OCI-LY3 (cell line): Measurements from ENCODE around the gene PTPRN2.

Source experiments
- CTCF ChIP-seq: fragments of 200-600, 300-600 bp; sonication (generic); IDR thresholded peaks from 2 replicates; pipeline ENCODE4 v1.5.1; 2014; ENCODE audit warnings: antibody characterized with exemption, low read length, low read depth
- EZH2phosphoT487 ChIP-seq: fragments of 200-600 bp; shearing (Covaris generic); IDR thresholded peaks from 2 replicates; pipeline ENCODE4 v1.6.1; 2018; ENCODE audit warnings: antibody characterized with exemption, mixed run types, low read depth

GRCh38 chr7:157622408-157623205, 965.0 kb downstream of the PTPRN2 start:
- TF ChIP-seq CTCF (no peak), EZH2phosphoT487 (no peak)
